Stomach (tissue), 9 donors: ENCODE results near the gene TMEM158. TPM values are rescaled to one million over a fixed set of nuclear protein-coding genes. Genes with fewer than 3 reads are reported as not detected.

Experiments
- DNase-seq, 2 donors: peaks; one replicate each; pipeline versions ENCODE4 v3.0.0 to v3.0.0-alpha.2; 2013 to 2019
- H3K27ac ChIP-seq, 5 donors: fragments of 200-600 bp in 4 of 5; sonication (generic) in 4 of 5; one replicate each; pipeline ENCODE4 v1.5.1; 2013 to 2019; ENCODE audit warnings: mild to moderate bottlenecking in 1 of 5, moderate library complexity in 1 of 5
- H3K27me3 ChIP-seq, 3 donors: fragments of 200-600 bp; sonication (generic); one replicate each; pipeline ENCODE4 v1.5.1; 2017 to 2019; ENCODE audit warnings: mixed run types in 1 of 3
- H3K36me3 ChIP-seq, 4 donors: fragments of 200-600 bp; sonication (generic); 1 replicate in 3 of 4; 2 replicates in 1 of 4; pipeline ENCODE4 v1.5.1; 2016 to 2019
- H3K4me1 ChIP-seq, 4 donors: fragments of 200-600 bp; sonication (generic); one replicate each; pipeline ENCODE4 v1.5.1; 2016 to 2019
- H3K4me3 ChIP-seq, 4 donors: fragments of 200-600 bp; sonication (generic) in 3 of 4; one replicate each; pipeline ENCODE4 v1.5.1; 2016 to 2019; ENCODE audit warnings: mild to moderate bottlenecking in 1 of 4
- H3K9me3 ChIP-seq, 4 donors: fragments of 200-600 bp; sonication (generic); one replicate each; pipeline ENCODE4 v1.5.1; 2016 to 2019
- EP300 ChIP-seq: sonication (generic); formaldehyde crosslinking; IDR thresholded peaks from one replicate; pipeline ENCODE4 v1.6.1; 2017; ENCODE audit warnings: antibody characterized with exemption
- POLR2A ChIP-seq, 4 donors: fragments of 450-650 bp; IDR thresholded peaks; one replicate each; pipeline ENCODE4 v1.6.1; 2016; ENCODE audit warnings: antibody characterized with exemption in 4 of 4, control low read depth in 2 of 4, mild to moderate bottlenecking in 1 of 4, moderate library complexity in 1 of 4
- POLR2AphosphoS5 ChIP-seq, 3 donors: sonication (generic); formaldehyde crosslinking; IDR thresholded peaks; one replicate each; pipeline ENCODE4 v1.6.1; 2016; ENCODE audit warnings: antibody characterized with exemption in 3 of 3
- WGBS, 5 donors: extraction: QIAGEN DNeasy Blood & Tissue Kit in 3 of 5; methylation state at CpG; one replicate each; pipeline versions ENCODE4 v1.1.5 to v1.1.7; 2013 to 2018; 5-methylcytosine and 5-hydroxymethylcytosine counted together
- intact Hi-C: fragments of 100-400 bp; cut with DNase I; formaldehyde crosslinking; loops from one replicate; pipeline ENCODE4 v1.15.1; 2023; ENCODE audit warnings: low total_unique reads
- polyA plus RNA-seq, 3 donors: library from polyadenylated mRNA; stranded (reverse); fragments of 200-250 nt; gene quantifications; one replicate each; pipeline ENCODE4 v1.2.3, GENCODE V29; 2013
- total RNA-seq, 5 donors: library from RNA; depleted of rRNA; stranded (reverse); fragments of >200 nt; gene quantifications; one replicate each; pipeline versions ENCODE4 v1.1.0 to v1.2.3, GENCODE V29; 2014 to 2016
- TF ChIP-seq, protein P1 (sequence below), 7 experiments: fragments of 450-650 bp in 4 of 7; fragments of 200-600 bp in 3 of 7; sonication (generic) in 3 of 7; IDR thresholded peaks; one replicate each; pipeline ENCODE4 v1.5.1; 2016 to 2019; ENCODE audit warnings: antibody characterized with exemption in 7 of 7, control low read depth in 2 of 7, mild to moderate bottlenecking in 1 of 7
- donor health status: healthy with polysubstance abuse.
- donor health status: Bipolar disorder and iron deficiency.
- donor health status: healthy.

TMEM158 gene
- total and polyA plus RNA-seq, 8 donors, result 0.46 to 5.5 (median 2.0) TPM; not detected in 2

GRCh38 chr3:45261333-45262110 is 35.4 kb upstream of the TMEM158 start:
- TF ChIP-seq, protein P1, sequence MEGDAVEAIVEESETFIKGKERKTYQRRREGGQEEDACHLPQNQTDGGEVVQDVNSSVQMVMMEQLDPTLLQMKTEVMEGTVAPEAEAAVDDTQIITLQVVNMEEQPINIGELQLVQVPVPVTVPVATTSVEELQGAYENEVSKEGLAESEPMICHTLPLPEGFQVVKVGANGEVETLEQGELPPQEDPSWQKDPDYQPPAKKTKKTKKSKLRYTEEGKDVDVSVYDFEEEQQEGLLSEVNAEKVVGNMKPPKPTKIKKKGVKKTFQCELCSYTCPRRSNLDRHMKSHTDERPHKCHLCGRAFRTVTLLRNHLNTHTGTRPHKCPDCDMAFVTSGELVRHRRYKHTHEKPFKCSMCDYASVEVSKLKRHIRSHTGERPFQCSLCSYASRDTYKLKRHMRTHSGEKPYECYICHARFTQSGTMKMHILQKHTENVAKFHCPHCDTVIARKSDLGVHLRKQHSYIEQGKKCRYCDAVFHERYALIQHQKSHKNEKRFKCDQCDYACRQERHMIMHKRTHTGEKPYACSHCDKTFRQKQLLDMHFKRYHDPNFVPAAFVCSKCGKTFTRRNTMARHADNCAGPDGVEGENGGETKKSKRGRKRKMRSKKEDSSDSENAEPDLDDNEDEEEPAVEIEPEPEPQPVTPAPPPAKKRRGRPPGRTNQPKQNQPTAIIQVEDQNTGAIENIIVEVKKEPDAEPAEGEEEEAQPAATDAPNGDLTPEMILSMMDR (IDR thresholded peaks at IDR 0.05), result no peak
- TF ChIP-seq POLR2AphosphoS5 (IDR thresholded peaks at IDR 0.05) (no peak), EP300 (no peak), POLR2A (IDR thresholded peaks at IDR 0.05) (no peak)
- no peak overlapping the region for H3K27ac ChIP-seq
- WGBS, 5 donors, result 53 to 76% (median 68%) methylated on average over 6 of the region's 6 CpGs
- H3K9me3 ChIP-seq, result no peaks in the 10 kb centered on the region
- DNase-seq, result no peak
- intact Hi-C loops, result no loop called here
- no peak overlapping the region for H3K4me3 ChIP-seq
- H3K4me1 ChIP-seq, result no peaks in the 10 kb centered on the region
- no peaks in the 10 kb centered on the region for H3K27me3 ChIP-seq
- H3K36me3 ChIP-seq, result no peaks in the 10 kb centered on the region

- TF ChIP-seq POLR2AphosphoS5 (IDR thresholded peaks at IDR 0.05) (no peak), POLR2A (IDR thresholded peaks at IDR 0.05) (no peak), EP300 (no peak)
- TF ChIP-seq, protein P1 (IDR thresholded peaks at IDR 0.05), result no peak
Measured at GRCh38 chr3:45259133-45259532, 33.0 kb upstream of the TMEM158 start.

DNA sequence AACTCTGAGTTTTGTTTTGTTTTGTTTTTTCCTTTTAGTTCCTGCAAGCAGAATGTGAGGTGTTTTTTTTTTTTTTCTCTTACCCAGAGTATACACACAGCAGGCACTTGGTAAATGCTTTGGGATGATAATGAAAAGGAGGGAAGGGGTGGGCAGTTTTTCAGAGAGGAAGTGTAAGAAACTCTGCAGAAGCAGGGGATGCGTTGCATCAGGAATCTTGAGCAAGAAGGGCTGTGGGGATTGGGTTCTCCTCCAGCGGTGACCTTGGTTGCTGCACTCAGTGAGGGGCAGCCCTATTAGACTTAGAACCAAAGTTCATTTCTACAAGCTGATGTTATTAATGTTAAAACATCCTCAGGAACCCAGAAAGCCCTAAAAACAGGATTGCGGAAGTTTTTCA is 32.2 kb upstream of the TMEM158 start:
- TF ChIP-seq POLR2A (IDR thresholded peaks at IDR 0.05) (no peak), EP300 (no peak), POLR2AphosphoS5 (IDR thresholded peaks at IDR 0.05) (no peak)
- TF ChIP-seq, protein P1 (IDR thresholded peaks at IDR 0.05), result no peak
- Histone ChIP-seq H3K27me3 (no peaks in the 10 kb centered on the region), H3K27ac (no peak overlapping the region), H3K9me3 (no peaks in the 10 kb centered on the region), H3K4me1 (no peaks in the 10 kb centered on the region), H3K36me3 (no peaks in the 10 kb centered on the region), H3K4me3 (no peak overlapping the region)
- intact Hi-C loops, result no loop called here
- WGBS, 5 donors, result 50 to 84% (median 75%) methylated on average over 3 of the region's 3 CpGs
- DNase-seq, result no peak

More at GRCh38 chr3:45259133-45259532, 33.0 kb upstream of the TMEM158 start:
- no peaks in the 10 kb centered on the region for H3K9me3 ChIP-seq
- no peak overlapping the region for H3K27ac ChIP-seq
- no peak for DNase-seq
- H3K4me1 ChIP-seq, result no peaks in the 10 kb centered on the region
- no peaks in the 10 kb centered on the region for H3K36me3 ChIP-seq
- H3K27me3 ChIP-seq, result no peaks in the 10 kb centered on the region
- intact Hi-C loops, result no loop called here
- H3K4me3 ChIP-seq, result no peak overlapping the region

GRCh38 chr3:45253316-45253715 is 27.2 kb upstream of the TMEM158 start:
- 60 to 81% (median 72%) methylated on average over 3 of the region's 3 CpGs for WGBS, 5 donors
- DNase-seq, result peak in 1 of 2 donors; percentile 36

More at GRCh38 chr3:45253316-45253715, 27.2 kb upstream of the TMEM158 start:
- no peaks in the 10 kb centered on the region for H3K27me3 ChIP-seq
- TF ChIP-seq POLR2A (IDR thresholded peaks at IDR 0.05) (no peak), EP300 (no peak), POLR2AphosphoS5 (IDR thresholded peaks at IDR 0.05) (no peak)
- TF ChIP-seq, protein P1 (IDR thresholded peaks at IDR 0.05), result no peak
- H3K4me3 ChIP-seq, result no peak overlapping the region
- intact Hi-C loops, result no loop called here
- no peaks in the 10 kb centered on the region for H3K4me1 ChIP-seq
- H3K9me3 ChIP-seq, result no peaks in the 10 kb centered on the region
- no peaks in the 10 kb centered on the region for H3K36me3 ChIP-seq
- H3K27ac ChIP-seq, result no peak overlapping the region
